T47D (cell line): Measurements from ENCODE around the gene RMC1.
"Not testable (repeated sequence)": the region's sequence is repeated elsewhere in the genome, so short reads cannot be mapped to it uniquely, and the experiment has no call there.

ENCODE experiments used
- DNase-seq, 2 experiments: peaks; one replicate each; pipeline versions ENCODE4 v3.0.0 to v3.0.0-alpha.2; 2011 to 2012; ENCODE audit warnings: low read depth in 1 of 2, low spot score in 1 of 2
- JUND ChIP-seq: IDR thresholded peaks from 2 replicates; pipeline ENCODE4 v1.6.1; 2012; ENCODE audit warnings: low read depth
- in situ Hi-C: cut with HindIII; loops from 2 replicates; pipeline ENCODE4 v1.10.0; 2016; ENCODE audit warnings: low sequenced_read_pairs, low pct_unique_long_range_greater_than_20kb

RMC1 gene

DNA sequence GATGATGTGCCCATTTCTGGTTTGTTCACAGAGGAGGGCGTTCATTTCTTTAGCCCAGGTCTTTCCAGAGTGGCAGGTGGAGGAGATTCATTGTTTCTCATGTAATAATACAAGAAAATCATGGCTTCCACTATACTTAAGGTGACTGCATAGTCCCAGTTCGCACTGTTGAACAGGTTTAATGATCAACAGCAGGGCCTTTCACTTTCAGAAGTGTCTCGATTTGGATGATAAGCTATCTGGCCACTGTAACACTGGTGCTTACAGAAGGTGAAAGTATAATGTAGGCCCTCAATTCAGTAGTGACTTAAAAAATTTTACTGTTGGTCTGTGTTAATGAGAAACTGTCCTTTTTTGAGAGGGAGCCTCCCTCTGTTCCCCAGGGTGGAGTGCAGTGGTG lies 1.4 kb downstream of the RMC1 start:
- in situ Hi-C loops = no loop called here
- DNase-seq = no peak
- TF ChIP-seq JUND = no peak

DNA sequence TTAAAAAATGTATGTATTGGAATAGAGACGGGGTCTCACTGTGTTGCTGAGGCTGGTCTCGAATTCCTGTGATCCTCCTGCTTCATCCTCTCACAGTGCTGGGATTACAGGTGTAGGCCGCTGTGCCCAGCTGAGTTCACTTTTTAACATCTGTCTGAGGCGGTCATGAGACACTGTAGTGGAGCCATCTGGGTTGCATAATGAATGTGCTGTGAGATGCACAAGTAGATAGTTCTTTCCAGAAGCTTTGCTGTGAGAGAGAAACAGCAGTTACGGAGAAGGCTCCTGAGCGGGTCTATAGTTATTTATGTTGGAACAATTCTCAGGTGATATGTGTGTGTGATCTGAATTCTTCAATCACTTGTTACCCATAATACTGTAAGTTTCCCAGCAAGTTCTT lies 3.1 kb downstream of the RMC1 start:
- in situ Hi-C loops = no loop called here
- DNase-seq = no peak
- TF ChIP-seq JUND = no peak

DNA sequence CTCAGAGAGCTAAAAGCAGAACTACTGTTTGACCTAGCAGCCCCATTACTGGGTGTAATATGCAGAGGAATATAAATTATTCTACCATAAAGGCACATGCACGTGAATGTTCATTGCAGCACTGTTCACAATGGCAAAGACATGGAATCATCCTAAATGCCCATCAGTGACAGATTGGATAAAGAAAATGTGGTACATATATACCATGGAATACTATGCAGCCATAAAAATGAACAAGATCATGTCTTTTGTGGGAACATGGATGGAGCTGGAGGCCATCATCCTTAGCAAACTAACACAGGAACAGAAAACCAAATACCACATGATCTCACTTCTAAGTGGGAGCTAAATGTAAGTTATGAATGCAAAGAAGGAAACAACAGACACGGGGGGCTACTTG lies 7.6 kb downstream of the RMC1 start:
- in situ Hi-C loops = not testable (repeated sequence)

DNA sequence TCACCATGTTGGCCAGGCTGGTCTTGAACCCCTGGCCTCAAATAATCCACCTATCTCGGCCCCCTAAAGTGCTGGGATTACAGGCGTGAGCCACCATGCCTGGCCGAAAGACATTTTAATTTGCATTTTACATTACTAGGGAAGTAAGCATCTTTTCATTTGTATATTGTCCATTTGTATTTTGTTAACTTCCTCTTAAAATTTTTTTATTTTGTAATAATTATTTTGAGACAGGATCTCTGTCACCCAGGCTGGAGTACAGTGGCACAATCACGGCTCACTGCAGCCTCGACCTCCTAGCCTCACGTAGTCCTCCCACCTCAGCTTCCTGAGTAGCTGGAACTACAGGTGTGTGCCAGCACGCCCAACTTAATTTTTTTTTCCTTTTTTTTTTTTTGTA lies 8.9 kb downstream of the RMC1 start:
- in situ Hi-C loops, DNase-seq: not testable (repeated sequence)

More for the DNA sequence above, 7.6 kb downstream of the RMC1 start:
- DNase-seq = not testable (repeated sequence)

DNA sequence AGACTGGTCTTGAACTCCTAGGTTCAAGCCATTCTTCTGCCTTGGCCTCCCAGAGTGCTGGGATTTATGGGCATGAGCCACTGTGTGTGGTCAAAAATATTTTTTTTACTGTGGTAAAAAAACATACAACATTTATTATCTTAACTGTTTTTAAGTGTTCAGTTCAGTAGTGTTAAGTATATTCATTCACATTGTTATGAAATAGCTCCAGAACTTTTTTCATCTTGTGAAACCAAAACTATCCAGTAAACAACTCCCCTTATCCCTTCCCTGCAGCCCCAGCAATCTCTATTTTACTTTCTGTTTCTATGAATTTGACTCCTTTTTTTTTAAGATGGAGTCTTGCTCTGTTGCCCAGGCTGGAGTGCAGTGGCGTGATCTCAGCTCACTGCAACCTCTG lies 9.3 kb downstream of the RMC1 start:
- in situ Hi-C loops = no loop called here
- TF ChIP-seq JUND = no peak
- no peak for DNase-seq

DNA sequence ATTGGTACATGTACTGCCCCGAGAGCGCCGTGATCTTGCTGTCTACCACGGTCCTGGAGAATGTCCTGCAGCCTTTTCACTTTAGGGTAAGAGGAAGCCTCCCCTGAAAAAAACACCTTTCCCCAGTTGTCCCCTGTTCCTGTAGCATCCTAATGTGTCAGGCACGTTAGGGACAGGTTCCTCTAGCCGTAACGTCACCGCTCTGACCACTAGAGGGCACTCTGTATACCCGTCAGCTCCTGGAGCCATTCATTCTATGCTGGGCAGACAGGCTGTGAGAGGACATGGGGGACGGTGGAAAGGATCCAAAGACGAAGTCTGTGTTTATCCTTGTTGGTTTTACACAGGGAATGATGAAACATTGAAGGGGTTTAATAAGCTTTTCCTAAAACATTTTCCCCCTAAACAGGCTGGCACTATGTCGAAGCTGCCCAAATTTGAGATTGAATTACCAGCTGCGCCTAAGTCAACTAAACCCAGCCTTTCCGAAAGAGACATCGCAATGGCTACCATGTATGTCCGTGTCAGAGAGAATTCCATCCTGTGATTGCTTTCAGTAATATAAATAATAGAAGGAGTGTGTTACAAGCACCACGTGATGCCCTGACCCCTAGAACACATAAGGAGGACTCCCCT lies 12.7 kb downstream of the RMC1 start:
- peak; percentile 18 to 79 for DNase-seq
- TF ChIP-seq JUND = no peak
- in situ Hi-C loops = no loop called here

DNA sequence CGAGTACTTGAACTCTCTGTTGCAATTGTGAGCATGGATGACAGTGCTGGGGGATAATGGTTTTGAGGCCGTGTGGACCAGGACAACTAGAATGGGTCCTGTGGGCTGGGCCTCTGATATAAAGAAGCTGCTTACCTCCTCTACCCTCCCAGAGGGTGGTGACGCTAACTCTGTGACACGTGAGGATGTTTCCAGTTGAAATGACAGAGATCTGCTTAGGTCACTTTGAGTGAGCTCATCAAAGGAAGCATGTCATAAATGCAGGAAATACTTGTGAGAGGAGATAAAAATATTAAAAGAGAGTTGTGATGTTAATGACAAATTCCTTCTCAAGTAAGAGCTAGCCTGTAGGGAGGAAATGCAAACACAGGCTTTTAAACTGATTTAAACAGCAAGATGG lies 16.4 kb downstream of the RMC1 start:
- no peak for TF ChIP-seq JUND
- DNase-seq = no peak
- in situ Hi-C loops = no loop called here

DNA sequence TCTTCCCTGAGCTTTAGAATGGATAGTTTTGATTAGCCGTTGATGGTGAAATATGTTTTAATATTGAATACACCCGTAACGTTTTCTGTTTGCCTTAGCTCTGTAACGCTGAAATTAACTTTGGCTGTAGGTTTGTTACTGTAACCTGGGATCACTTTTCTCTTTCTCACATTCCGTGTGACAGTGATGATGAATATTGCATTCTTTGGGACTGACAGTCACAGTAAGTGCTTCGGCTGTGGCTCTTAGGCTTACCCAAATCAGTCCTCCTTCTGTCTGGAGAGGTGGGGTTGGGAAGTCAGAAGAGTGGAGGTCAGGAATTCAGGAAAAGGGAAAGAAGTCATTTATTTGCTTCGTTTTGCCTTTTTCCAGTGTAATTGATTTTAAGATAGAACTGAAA lies 18.0 kb downstream of the RMC1 start:
- in situ Hi-C loops = no loop called here
- TF ChIP-seq JUND = no peak
- no peak for DNase-seq

DNA sequence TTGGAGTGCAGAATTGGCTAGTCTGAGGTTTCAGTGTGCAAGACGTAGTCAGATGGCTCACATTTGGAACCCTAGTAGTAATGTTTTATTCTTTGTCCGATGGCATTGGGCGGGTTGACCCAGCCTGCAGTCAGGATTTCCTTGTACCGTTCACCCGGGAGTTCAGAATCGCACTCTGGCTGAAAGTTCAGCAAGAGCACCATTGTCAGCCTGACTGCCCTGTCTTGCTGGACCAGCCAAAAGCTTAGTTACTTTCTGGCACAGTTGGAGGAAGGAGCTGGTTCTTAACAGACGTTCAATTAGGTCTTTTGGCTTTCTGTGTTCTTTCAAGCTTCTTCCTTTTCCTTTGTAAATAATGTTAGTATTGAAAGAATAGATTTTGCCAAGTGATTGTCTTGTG lies 18.6 kb downstream of the RMC1 start:
- TF ChIP-seq JUND = no peak
- DNase-seq = no peak
- in situ Hi-C loops = no loop called here

DNA sequence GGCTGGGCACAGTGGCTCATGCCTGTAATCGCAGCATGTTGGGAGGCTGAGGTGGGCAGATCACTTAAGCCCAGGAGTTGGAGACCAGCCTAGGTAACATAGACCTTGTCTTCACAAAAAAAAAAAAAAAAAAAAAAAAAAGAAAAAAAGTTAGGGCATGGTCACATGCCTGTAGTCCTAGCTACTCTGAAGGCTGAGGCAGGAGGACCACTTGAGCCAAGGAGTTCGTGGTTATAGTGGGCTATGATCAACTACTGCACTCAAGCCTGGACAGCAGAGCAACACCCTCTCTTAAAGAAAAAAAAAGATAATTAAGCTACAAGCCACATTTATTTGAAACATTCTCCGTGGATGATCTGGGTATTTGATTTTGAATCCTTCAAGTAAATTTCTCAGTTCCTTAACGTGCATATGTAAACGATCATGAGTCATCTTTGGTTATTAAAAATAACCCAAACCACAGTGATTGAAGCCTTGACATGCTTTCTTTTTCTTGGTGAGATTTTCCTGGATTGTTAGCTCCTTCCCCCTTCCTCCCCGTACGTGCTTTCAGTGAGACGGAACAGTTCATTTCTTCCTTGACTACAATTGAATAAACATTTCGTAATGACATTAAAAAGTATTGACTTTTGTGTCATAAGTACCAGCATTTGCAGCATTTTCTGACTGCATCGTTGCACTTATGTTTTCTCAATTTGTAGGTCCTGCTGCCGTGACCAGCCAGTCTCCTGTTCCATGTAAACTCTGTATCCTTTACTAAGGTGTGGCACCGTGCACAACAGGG lies 20.3 kb downstream of the RMC1 start:
- in situ Hi-C loops = no loop called here
- DNase-seq = no peak
- no peak for TF ChIP-seq JUND

DNA sequence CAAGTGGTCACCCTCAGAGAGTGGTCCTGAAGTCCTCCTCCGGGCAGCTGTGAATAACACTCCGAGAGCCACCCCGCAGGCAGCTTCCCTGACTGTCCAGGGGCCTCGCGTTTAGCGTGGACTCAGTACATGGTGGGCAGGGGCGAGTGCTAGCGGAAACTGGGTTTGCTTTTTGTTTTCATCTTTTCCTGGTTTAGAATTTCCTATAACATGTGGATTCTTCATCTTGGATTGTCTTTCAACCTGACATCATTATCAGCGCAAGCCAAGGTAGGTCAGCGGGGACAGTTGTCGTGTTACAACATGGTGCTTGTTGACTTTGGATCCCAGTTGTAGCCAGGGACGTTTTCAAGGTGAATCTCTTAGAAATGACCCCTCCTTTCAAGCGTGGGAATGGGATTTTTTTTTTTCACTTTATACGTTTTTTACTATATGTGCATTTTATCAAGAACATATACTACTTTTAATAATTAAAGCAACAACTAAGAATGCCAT lies 20.9 kb downstream of the RMC1 start:
- DNase-seq = no peak
- TF ChIP-seq JUND = no peak
- in situ Hi-C loops = no loop called here

DNA sequence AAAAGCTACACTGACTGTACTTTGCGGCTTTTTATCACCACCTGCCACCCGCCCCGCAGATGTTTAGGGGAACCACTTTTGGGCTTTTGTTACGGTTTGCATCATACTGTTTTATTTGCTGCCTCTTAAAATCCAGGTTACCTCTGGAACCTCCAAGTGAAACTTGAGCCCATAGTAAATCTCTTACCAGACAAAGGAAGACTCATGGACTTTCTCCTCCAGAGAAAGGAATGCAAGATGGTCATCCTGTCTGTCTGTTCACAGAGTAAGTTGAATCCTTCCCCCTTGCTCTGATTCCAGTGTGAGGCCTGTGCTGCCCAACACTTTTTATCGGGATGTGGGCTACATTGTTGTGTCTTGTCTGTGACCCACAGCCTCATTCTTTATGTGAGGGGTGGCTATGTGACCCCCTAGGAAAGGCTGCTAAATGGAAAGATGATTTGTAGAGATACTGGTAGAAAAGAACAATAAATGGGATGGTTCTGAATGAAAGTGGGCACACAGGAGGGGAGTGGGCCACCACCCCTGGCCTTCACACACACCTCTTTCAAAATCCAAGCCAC lies 23.3 kb downstream of the RMC1 start:
- no peak for TF ChIP-seq JUND
- in situ Hi-C loops = no loop called here

DNA sequence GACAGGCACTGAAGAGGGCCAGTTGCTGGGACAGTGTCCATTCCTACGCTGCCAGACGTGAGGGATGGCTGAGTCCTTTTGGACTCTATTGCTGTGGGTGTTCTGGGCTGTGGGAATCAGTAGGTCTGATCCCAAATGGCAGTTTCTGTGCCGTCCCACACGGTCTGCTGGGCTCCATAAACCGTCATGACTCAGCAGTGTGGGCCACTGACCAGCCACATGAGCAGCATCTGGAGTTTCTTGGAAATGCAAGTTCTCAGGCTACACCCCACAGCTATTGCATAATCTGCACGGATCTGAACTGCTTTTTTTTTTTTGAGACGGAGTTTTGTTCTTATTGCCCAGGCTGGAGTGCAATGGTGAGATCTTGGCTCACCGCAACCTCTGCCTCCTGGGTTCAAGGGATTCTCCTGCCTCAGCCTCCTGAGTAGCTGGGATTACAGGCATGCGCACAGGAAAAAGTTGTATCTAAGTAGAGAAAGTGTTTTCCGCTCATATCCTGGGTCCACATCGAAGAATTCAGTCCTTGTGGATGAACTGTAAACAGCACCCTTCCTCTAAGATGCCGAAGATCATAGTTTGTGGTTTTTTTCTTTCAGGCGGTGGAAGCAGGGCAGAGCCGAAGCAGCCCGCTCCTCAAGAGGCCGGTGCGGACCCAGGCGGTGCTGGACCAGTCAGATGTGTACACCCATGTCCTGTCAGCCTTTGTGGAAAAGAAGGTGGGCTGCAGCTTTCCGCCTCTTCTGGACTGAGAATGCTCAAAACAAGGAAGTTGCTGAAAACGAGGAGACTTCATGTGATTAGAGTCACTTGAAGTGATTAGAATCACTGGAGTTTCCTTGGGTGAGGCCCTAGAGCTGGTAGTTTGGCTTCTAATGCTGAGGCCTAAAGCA lies 25.5 kb downstream of the RMC1 start:
- no peak for DNase-seq
- no peak for TF ChIP-seq JUND
- in situ Hi-C loops = no loop called here

More for the DNA sequence above, 23.3 kb downstream of the RMC1 start:
- no peak for DNase-seq
